HS-5 (cell line): ENCODE measurements around the gene GPHN.

Experiments
- DNase-seq: peaks from one replicate; pipeline ENCODE4 v3.0.0-alpha.2; 2012; ENCODE audit warnings: low read depth

GPHN gene

DNA sequence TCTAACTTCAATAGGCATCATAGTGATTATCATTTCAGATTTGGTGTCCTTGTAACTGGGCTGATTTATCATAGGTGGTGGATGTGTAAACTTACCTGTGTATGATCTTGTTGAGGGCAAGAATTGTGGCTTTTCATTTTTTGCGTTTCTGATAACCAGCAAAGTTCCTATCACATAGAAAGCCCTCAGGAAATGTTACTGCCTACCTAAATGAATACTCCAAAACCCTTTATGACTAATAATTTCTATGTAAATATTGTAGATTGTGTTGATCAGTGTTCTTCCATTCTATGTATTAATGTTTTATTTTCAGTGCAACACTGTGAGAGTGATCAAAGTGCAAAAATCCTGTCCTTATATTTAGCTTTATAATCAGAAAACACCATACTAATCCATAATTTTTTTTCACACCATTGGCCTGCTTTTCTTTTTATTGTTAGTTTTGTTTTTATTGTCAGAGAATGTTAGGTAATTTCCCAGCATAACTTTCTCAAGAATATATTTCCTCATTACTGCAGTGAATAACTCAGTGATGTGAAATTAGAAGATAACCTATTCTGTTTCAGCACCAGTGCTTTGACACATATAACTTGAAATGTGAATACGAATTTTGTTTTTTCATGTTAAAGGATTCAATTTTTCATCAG lies 94.1 kb downstream of the GPHN start:
- DNase-seq, result no peak

- DNase-seq, result no peak
Observed at GRCh38 chr14:66603945-66604344, 96.0 kb downstream of the GPHN start.

- DNase-seq, result no peak
Observed at GRCh38 chr14:66606826-66607225, 98.9 kb downstream of the GPHN start.

- no peak for DNase-seq
Observed at GRCh38 chr14:66610154-66610563, 102.2 kb downstream of the GPHN start.

- DNase-seq, result no peak
Observed at GRCh38 chr14:66613344-66613743, 105.4 kb downstream of the GPHN start.

GRCh38 chr14:66619952-66620351 lies 112.0 kb downstream of the GPHN start:
- no peak for DNase-seq

DNA sequence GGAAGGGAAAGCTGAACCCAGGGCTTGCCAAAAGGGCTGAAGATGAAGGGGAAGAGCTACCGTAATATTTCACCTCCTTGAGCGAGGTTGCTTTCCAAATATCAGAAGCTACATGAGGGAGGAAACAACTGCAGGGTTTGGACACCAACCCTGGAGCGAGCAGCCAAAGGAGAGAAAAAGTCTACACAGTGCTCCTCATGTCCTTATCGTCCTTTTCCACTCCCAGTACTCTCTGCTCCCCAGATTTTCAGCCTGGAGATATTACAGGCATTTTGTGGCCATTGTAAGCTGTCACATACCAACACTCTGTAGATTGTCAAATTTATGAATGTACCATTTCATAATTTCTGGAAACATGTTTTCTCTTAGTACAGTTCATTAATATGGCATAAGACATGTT lies 115.9 kb downstream of the GPHN start:
- DNase-seq, result no peak

DNA sequence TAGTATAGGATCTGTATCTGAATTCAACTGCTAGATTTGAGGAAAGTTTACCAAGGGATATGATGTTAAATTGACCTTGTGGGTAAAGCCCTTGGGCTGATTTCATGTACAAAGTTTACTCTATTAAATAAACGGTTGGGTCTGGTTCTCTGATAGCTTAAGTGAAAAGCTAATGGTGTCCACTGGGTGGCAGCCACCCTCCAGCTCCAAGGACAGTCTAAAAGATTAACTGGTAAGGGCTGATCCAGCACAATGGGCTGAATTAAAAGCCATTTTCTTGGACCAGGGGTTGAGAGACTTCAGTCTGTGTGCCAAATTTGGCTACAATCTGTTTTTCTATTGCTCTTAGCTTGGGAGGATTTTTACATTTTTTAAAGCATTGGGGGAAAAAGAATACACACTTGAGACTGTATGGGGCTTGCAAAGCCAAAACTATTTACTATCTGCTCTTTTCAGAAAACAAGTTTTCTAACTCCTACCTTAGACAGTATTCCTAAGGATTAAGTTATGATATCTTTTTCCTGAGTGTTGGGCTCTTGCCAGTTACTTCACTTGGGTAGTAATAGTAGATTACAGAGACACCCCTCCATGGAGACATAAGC lies 116.5 kb downstream of the GPHN start:
- DNase-seq, result no peak

DNA sequence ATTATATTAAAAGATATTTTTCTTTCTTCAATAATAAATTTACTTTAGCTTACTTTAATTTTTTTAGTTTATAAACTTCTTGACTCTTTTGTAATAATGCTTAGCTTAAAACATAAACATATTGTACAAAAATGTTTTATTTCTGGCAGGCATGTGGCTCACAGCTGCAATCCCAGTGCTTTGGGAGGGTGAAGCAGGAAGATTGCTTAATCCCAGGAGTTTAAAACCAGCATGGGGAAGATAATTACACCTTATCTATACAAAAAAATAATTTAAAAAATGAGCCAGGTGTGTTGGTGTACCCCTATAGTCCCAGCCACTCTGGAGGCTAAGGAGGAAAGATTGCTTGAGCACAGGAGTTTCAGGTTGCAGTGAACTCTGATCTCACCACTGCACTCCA lies 120.7 kb downstream of the GPHN start:
- DNase-seq, result no peak

DNA sequence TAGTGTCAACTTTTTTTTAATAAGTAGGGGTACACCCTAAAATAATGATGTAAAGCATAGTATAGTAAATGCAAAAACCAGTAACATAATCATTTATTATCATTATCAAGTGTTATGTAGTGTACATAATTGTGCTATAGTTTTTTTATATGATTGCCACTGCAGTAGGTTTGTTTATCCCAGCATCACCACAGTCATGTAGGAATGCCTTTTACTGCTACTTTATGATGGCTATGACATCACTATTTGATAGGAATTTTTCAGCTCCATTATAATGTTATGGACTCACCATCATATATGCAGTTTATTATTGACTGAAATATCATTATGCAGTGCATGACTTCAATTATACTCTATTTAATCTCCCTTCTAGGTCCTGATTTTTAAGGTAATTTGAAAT lies 121.6 kb downstream of the GPHN start:
- DNase-seq, result no peak

- no peak for DNase-seq
Observed at GRCh38 chr14:66634876-66635275, 126.9 kb downstream of the GPHN start.

DNA sequence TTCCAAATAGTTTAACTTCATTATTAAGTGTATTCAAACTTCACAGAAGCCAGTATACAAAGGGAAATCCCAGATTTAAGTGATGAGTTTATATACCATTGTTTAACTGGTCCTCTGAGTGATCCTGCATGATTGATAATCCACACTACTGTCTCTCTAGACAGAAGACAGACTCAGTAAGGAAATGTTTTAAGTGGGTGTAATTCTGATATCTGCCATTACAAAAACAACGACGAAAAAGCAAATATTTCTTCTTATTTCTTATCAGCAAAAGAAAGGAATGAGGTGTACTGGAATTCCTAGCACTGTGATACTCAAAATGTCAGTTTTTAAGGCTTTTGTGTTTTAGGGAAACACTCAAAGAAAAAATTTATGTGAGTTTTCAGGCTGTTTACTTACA lies 127.5 kb downstream of the GPHN start:
- DNase-seq, result no peak

DNA sequence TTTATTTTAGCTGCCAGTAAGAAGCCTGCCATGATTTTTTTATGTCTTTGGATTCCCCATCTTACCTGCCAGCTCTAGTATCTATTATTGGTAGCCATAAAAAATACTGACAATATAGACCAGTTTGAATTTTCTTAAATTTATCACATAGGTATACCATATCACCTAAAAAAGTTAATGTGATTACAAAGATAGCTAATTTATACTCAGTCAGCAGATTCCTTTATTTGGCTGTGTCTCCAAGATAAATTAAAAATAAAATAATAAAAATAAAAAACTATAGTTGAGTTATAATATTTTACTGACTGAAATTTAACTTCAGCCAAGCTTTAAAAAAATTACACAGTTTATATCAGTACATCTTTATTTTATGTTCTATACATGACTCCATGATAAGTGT lies 128.3 kb downstream of the GPHN start:
- DNase-seq, result no peak

GRCh38 chr14:66638689-66639088 lies 130.7 kb downstream of the GPHN start:
- peak; percentile 33 for DNase-seq

DNA sequence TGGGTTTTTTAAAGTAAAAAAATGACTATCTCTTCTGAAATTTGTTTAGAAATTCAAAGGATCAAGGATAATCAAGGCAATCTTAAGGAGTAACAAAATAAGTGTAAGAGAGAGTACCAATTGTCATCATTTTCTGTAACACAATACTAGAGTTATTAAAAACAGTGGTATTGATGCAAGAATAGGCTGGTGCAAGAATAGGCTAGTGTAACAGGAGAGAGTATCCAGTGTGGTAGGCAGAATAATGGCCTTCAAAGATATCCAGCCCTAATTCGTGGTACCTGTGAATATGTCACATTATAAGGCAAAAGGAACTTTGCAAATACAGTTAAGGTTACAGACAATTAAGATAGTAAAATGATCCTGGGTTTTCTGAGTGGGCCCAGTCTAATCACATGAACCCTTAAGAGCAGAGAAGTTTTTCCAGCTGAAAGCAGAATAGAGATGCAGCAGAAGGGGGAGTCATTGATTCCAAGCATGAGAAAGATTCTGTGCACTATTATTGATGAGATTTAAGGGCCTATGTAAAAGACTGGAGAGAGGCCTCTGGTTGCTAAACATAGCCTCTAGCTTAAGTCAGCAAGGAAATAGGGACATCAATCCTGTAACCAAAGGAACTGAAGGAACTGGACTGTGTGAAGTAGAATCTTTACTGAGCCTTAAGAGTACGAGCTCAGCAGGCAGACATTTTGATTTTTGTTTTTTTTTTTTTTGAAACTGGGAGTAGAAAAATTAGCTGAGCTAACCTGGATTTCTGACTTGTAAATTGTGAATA lies 134.1 kb downstream of the GPHN start:
- no peak for DNase-seq

- no peak for DNase-seq
Observed at GRCh38 chr14:66643344-66643743, 135.4 kb downstream of the GPHN start.

DNA sequence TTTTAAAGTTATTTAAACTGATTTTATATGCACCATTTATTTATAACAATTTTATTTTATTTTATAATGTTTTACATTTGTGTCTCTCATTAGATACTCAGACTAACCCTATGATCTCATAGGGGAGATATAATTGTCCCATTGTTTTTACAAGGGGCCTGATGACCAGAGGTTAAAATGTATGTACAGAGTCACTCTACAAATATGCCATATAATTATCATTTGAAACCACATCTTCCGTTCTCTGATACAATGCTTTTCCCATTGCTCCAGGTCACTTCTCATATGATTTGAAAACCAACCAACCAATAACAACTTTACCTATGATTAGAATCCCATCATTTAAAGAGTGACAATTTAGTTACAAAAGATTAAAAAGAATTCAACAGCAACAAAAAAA lies 137.8 kb downstream of the GPHN start:
- DNase-seq, result no peak

DNA sequence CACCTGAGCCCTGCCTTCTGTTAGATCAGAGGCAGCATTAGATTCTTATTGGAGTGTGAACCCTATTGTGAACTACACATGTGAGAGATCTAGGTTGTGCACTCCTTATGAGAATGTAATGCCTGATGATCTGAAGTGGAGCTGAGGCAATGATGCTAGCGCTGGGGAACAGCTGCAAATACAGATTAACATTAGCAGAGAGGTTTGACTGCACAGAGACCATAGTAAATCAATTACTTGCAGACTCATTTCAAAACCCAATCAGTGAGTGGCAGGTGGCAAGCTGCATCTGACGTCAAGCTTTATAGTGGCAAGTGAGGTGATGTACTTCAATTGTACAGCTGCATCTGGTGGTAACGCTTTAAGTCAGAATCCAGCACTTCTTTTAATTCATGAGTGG lies 141.6 kb downstream of the GPHN start:
- DNase-seq, result no peak

GRCh38 chr14:66650491-66650911 lies 142.6 kb downstream of the GPHN start:
- DNase-seq, result no peak

GRCh38 chr14:66651536-66652220 lies 143.7 kb downstream of the GPHN start:
- DNase-seq, result no peak

DNA sequence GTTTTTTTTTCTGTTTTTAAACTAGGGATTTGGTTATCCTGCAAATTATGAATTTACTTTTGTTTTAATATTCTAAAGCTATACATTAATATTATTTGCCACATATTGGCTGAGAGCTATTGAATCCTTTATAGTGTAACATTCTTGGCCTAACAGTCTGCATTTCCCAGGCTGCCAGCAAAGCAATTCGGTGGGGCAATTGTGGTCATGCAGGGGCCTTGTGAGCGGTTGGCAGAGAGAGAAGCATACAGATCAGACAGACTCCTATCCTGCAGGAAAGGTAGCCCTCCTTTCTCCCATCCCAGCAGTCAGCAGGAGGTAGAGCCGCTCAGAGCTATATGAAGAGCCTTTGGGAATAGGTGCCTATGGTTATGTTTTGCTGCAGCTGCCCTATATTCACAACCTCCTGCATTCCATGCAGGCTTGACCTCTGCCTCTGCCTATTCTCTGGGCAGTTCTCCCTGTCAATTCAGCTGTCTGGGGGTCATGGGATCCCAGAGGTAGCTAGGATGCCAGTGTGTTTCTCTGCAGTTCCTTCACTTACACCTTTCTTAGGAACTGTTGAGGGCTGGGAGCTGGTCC lies 144.7 kb downstream of the GPHN start:
- no peak for DNase-seq

DNA sequence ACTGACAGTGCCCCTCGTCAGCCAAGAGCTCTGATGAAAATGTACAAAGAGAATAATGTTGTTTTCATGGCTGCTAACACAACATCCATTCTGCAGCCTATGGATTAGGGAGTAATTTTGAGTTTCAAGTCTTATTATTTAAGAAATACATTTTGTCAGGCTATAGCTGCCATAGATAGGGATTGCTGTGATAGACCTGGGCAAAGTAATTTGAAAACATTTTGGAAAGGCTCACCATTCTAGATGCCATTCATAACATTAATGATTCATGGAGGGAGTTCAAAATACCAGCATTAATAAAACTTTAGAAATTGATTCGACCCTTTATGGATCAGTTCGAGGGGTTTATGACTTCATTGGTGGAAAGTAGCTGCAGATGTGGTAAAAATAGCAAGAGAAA lies 149.8 kb downstream of the GPHN start:
- DNase-seq, result no peak

DNA sequence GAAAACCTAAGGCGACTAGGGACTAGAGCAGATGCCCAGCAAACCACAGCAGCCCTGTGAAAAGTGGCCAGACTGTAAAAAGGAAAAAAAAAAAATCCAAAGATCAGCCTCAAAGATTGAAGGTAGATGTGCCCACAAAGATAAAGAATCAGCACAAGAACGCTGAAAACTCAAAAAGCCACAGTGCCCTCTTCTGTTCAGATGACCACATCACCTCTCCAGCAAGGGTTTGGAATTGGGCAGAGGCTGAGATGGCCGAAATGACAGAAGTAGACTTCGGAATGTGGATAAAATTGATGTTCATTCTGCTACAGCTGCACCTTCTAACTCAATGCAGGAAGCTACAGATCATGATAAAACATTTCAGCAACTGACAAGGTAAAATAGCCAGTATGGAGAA lies 154.4 kb downstream of the GPHN start:
- DNase-seq, result no peak
